ENCODE measurements around the gene PPP2R5C. TPM values are rescaled to one million over a fixed set of nuclear protein-coding genes. Genes with fewer than 3 reads are reported as not detected.

Gene PPP2R5C
- total and polyA plus RNA-seq, 7 donors: 18.2 to 76.6 (median 57.1) TPM

DNA sequence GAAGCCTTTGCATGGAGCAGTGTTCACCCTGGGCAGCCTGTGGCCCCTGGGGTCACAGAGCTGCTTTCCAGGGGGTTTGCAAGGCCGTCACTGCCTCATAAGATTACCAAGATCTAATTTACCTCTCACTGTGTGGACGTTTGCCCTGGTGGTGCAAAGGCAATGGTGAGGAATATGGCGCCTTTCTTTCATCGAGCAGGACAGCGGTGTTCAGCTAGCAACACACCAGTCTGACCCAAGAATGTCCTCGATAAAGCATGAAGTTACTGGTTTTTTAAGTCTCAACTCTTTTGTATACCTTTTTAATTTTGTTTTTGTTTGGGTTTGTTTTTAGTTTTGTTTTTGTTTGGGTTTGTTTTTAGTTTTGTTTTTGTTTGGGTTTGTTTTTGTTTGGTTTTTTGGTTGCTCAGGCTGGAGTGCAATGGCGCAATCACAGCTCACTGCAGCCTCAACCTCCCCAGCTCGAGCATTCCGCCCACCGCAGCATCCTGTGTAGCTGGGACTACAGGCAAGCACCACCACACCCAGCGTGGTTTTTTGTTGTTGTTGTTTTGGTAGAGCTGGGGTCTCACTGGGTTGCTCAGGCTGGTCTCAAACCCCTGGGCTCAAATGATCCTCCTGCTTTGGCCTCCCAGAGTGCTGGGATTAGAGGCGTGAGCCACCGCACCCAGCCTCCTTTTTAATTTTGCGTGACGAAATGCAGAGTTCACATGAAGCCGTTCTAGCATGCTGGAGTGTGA, 57.9 kb downstream of the PPP2R5C start:
- Histone ChIP-seq H3K4me3 (no peak overlapping the region), H3K4me1 (peaks cover 32% of the 10 kb centered on the region), H3K9me3 (no peaks in the 10 kb centered on the region), H3K27ac (no peak overlapping the region), H3K36me3 (ENCODE audit: insufficient read depth in 1 of 2, low read depth in 1 of 2) (peaks cover 0 to 3% of the 10 kb centered on the region in 2 donors), H3K27me3 (ENCODE audit: insufficient read depth in 3 of 3, low read length in 2 of 3) (no peaks in the 10 kb centered on the region)
- intact Hi-C loops (cut with DNase I): no loop called here
- no peak for DNase-seq
- TF ChIP-seq, protein P1, sequence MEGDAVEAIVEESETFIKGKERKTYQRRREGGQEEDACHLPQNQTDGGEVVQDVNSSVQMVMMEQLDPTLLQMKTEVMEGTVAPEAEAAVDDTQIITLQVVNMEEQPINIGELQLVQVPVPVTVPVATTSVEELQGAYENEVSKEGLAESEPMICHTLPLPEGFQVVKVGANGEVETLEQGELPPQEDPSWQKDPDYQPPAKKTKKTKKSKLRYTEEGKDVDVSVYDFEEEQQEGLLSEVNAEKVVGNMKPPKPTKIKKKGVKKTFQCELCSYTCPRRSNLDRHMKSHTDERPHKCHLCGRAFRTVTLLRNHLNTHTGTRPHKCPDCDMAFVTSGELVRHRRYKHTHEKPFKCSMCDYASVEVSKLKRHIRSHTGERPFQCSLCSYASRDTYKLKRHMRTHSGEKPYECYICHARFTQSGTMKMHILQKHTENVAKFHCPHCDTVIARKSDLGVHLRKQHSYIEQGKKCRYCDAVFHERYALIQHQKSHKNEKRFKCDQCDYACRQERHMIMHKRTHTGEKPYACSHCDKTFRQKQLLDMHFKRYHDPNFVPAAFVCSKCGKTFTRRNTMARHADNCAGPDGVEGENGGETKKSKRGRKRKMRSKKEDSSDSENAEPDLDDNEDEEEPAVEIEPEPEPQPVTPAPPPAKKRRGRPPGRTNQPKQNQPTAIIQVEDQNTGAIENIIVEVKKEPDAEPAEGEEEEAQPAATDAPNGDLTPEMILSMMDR (IDR thresholded peaks at IDR 0.05): no peak
- 88 to 91% (median 88%) methylated on average over 16 of the region's 16 CpGs for WGBS, 3 donors
- ATAC-seq: no peak

- Histone ChIP-seq H3K4me1 (peaks cover 32% of the 10 kb centered on the region), H3K4me3 (no peak overlapping the region), H3K27ac (no peak overlapping the region), H3K27me3 (ENCODE audit: insufficient read depth in 3 of 3, low read length in 2 of 3) (no peaks in the 10 kb centered on the region), H3K36me3 (ENCODE audit: insufficient read depth in 1 of 2, low read depth in 1 of 2) (peaks cover 0 to 3% of the 10 kb centered on the region in 2 donors), H3K9me3 (no peaks in the 10 kb centered on the region)
- ATAC-seq (no peak), DNase-seq (no peak)
- TF ChIP-seq, protein P1 (IDR thresholded peaks at IDR 0.05): no peak
- WGBS, 3 donors: 66 to 84% (median 77%) methylated on average over 10 of the region's 10 CpGs
- intact Hi-C loops (cut with DNase I): no loop called here
These were observed 58.8 kb downstream of the PPP2R5C start for GRCh38 chr14:101820283-101820798.

- TF ChIP-seq, protein P1 (IDR thresholded peaks at IDR 0.05): no peak
- H3K27me3 ChIP-seq (ENCODE audit: insufficient read depth in 3 of 3, low read length in 2 of 3): no peaks in the 10 kb centered on the region
- intact Hi-C loops (cut with DNase I): no loop called here
- H3K9me3 ChIP-seq: no peaks in the 10 kb centered on the region
- peaks cover 44% of the 10 kb centered on the region for H3K4me1 ChIP-seq
- ATAC-seq: no peak
- no peak for DNase-seq
- no peak overlapping the region for H3K4me3 ChIP-seq
- peaks cover 0 to 3% of the 10 kb centered on the region in 2 donors for H3K36me3 ChIP-seq (ENCODE audit: insufficient read depth in 1 of 2, low read depth in 1 of 2)
- WGBS, 3 donors: 92 to 96% (median 93%) methylated on average over 11 of the region's 11 CpGs
- H3K27ac ChIP-seq: no peak overlapping the region
These were observed 60.0 kb downstream of the PPP2R5C start for GRCh38 chr14:101821528-101821927.

DNA sequence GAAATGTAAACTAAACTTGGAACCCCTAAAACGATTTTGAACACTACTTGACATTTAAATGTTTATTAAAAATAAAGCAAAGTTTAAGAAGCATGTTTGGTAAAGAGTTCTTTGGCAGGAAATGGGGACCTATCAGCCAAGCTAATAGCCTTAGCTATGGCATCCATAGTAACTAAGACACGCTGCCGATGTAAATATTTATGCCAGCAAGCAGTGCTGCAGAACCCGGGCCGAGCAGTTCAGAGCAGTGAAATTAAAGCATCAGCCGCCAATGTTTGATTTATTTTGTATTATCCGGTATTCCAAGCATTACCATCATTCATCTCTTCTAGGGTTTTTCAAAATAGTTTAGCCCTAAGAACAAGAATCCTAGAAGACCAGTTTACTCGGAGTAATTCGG, 61.6 kb downstream of the PPP2R5C start:
- intact Hi-C loops (cut with DNase I): no loop called here
- peaks cover 53% of the 10 kb centered on the region for H3K4me1 ChIP-seq
- 37 to 51% (median 42%) methylated on average over 9 of the region's 9 CpGs for WGBS, 3 donors
- no peaks in the 10 kb centered on the region for H3K27me3 ChIP-seq (ENCODE audit: insufficient read depth in 3 of 3, low read length in 2 of 3)
- H3K27ac ChIP-seq: peak overlapping the region; percentile 81
- no peak for DNase-seq
- ATAC-seq: no peak
- H3K9me3 ChIP-seq: no peaks in the 10 kb centered on the region
- TF ChIP-seq, protein P1 (IDR thresholded peaks at IDR 0.05): no peak
- peak overlapping the region; percentile 52 for H3K4me3 ChIP-seq
- peaks cover 0 to 3% of the 10 kb centered on the region in 2 donors for H3K36me3 ChIP-seq (ENCODE audit: insufficient read depth in 1 of 2, low read depth in 1 of 2)

Measured in psoas muscle (tissue), 8 donors.